ENCODE data around the gene HMGCR. TPM values are rescaled to one million over a fixed set of nuclear protein-coding genes. Genes with fewer than 3 reads are reported as not detected.

The HMGCR gene
- total RNA-seq, 1 donor = 49.3 TPM

DNA sequence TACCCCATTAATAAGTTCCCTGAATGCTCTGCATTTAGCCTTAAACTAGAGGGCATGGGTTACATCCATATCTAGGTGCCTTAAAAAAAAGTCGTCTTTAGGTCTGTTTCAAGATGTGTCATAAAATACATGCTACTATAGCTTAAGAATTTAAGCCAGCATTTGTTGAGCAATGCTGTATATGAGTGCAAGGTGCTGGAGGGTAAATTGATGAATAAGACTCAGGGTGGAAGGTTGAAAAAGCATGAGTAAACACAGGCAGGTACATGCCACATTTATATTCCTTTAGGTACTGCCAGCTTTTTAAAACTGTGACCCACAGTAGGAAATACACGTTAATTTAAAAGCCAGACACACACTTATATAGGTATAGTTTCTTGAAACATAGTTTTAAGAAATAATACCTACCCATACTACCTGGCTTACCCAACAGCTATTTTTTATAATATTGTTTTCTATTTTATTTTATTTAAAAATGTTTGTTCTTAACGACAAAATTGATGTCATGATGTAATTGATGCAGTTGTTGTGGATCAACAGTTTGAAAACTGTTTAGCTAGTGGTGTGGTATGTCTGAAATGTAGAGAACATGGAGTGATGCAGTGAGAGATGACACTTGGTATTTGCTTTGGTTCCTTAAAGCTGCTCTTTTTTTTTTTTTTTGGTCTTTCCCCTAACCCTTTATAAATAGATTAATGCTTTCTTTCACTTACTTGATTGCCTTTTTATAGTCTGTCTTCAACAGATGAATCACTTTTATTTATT, 3.9 kb downstream of the HMGCR start:
- no peak overlapping the region for H3K4me3 ChIP-seq (ENCODE audit: low read depth, low read length)
- DNase-seq (ENCODE audit: low read depth) = no peak

DNA sequence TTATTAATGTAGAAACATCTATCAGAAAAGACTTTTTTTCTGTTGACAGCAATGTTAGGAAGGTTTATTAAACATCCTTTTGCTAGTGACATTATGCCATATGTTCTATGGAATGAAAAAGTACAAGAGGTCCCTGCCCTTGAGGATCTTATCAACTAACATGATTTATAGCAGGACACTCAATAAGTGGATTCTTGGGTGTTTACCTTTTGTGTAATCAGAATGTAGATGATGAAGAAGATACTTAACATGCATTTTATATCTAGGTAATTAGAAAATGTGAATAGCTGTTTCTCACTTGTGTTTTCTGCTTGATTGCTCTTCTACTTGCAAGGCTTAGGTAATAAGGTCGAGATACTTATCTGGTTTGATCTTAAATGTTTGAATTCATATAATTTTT, 4.9 kb downstream of the HMGCR start:
- no peak overlapping the region for H3K4me3 ChIP-seq (ENCODE audit: low read depth, low read length)
- no peak for DNase-seq (ENCODE audit: low read depth)
- TF ChIP-seq, protein P1, sequence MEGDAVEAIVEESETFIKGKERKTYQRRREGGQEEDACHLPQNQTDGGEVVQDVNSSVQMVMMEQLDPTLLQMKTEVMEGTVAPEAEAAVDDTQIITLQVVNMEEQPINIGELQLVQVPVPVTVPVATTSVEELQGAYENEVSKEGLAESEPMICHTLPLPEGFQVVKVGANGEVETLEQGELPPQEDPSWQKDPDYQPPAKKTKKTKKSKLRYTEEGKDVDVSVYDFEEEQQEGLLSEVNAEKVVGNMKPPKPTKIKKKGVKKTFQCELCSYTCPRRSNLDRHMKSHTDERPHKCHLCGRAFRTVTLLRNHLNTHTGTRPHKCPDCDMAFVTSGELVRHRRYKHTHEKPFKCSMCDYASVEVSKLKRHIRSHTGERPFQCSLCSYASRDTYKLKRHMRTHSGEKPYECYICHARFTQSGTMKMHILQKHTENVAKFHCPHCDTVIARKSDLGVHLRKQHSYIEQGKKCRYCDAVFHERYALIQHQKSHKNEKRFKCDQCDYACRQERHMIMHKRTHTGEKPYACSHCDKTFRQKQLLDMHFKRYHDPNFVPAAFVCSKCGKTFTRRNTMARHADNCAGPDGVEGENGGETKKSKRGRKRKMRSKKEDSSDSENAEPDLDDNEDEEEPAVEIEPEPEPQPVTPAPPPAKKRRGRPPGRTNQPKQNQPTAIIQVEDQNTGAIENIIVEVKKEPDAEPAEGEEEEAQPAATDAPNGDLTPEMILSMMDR (IDR thresholded peaks at IDR 0.05; ENCODE audit: insufficient read depth, low read length) = no peak

More for the DNA sequence above, 3.9 kb downstream of the HMGCR start:
- TF ChIP-seq, protein P1 (IDR thresholded peaks at IDR 0.05; ENCODE audit: insufficient read depth, low read length) = no peak

DNA sequence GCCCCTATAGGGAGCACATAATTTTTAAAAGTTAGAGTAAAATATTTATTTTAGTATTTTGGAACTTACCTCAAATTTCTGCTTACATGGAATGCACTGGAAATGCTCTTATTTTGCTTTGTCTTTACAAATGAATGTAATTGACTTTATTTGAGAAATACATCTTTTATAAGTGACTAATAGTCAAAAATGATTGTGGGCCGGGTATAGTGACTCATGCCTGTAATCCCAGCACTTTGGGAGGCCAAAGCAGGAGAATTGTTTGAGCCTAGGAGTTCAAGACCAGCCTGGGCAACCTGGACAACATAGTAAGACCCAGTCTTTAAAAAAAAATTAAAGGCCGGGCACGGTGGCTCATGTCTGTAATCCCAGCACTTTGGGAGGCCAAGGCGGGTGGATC, 5.8 kb downstream of the HMGCR start:
- TF ChIP-seq, protein P1 (IDR thresholded peaks at IDR 0.05; ENCODE audit: insufficient read depth, low read length) = no peak
- no peak overlapping the region for H3K4me3 ChIP-seq (ENCODE audit: low read depth, low read length)
- DNase-seq (ENCODE audit: low read depth) = no peak

DNA sequence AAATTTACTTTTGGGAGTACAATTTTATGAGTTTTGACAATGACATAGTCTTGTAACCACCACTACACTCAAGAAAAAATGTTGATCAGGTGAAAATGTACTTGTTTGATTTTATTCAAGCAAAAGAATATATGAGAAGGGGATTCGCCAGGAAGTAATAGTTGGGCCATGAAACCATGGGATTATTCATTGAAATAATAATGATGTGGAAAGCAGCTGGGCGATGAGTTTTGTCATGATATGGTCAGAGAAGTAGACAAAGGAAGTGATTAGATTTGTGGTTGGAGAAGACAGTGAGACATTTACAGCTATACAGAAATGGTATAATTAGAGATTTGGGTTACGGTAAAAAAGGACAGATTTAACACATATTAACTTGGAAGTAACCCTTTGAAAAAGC, 11.2 kb downstream of the HMGCR start:
- no peak overlapping the region for H3K4me3 ChIP-seq (ENCODE audit: low read depth, low read length)
- TF ChIP-seq, protein P1 (IDR thresholded peaks at IDR 0.05; ENCODE audit: insufficient read depth, low read length) = no peak
- no peak for DNase-seq (ENCODE audit: low read depth)

- DNase-seq (ENCODE audit: low read depth) = no peak
- TF ChIP-seq, protein P1 (IDR thresholded peaks at IDR 0.05; ENCODE audit: insufficient read depth, low read length) = no peak
- no peak overlapping the region for H3K4me3 ChIP-seq (ENCODE audit: low read depth, low read length)
Observed at GRCh38 chr5:75349663-75350062, 12.6 kb downstream of the HMGCR start.

- DNase-seq (ENCODE audit: low read depth) = no peak
- no peak overlapping the region for H3K4me3 ChIP-seq (ENCODE audit: low read depth, low read length)
- TF ChIP-seq, protein P1 (IDR thresholded peaks at IDR 0.05; ENCODE audit: insufficient read depth, low read length) = no peak
Observed at GRCh38 chr5:75351139-75351926, 14.3 kb downstream of the HMGCR start.

Data from fibroblast of the aortic adventitia (primary cell).